OCI-LY3 (cell line): Measurements from ENCODE around the gene BCL10.

Source experiments
- EZH2phosphoT487 ChIP-seq: fragments of 200-600 bp; shearing (Covaris generic); IDR thresholded peaks from 2 replicates; pipeline ENCODE4 v1.6.1; 2018; ENCODE audit warnings: antibody characterized with exemption, mixed run types, low read depth
- TF ChIP-seq, protein P1 (sequence below): fragments of 200-600, 300-600 bp; sonication (generic); IDR thresholded peaks from 2 replicates; pipeline ENCODE4 v1.5.1; 2014; ENCODE audit warnings: antibody characterized with exemption, low read length, low read depth

DNA sequence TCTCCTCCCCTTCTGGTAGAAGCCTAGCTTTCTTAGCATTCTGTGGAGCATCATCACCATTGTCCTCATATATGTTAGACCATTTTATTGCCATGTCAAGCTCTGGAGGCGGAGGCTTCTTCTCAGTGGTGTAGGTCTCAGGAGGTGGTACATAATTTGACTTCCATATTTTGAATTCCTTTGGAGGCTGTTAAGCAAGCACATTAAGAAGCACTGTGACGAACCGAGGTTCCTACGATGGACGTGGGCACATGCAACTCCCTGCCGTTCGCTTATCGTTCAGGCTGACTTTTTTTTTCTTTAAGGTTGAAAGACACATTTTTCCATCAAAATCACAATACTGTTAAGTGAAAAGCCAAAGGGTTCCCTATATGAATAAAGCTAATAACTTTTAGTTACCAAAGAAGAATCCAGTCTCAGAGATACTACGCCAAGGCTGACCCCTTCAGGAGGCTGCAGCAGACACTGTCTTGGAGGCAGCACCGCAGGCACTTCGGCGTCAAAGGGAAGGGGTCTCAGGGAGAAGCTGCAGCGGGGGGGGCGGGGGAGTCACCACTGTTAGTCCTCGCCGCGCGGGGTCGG lies 17.8 kb downstream of the BCL10 start:
- TF ChIP-seq, protein P1, sequence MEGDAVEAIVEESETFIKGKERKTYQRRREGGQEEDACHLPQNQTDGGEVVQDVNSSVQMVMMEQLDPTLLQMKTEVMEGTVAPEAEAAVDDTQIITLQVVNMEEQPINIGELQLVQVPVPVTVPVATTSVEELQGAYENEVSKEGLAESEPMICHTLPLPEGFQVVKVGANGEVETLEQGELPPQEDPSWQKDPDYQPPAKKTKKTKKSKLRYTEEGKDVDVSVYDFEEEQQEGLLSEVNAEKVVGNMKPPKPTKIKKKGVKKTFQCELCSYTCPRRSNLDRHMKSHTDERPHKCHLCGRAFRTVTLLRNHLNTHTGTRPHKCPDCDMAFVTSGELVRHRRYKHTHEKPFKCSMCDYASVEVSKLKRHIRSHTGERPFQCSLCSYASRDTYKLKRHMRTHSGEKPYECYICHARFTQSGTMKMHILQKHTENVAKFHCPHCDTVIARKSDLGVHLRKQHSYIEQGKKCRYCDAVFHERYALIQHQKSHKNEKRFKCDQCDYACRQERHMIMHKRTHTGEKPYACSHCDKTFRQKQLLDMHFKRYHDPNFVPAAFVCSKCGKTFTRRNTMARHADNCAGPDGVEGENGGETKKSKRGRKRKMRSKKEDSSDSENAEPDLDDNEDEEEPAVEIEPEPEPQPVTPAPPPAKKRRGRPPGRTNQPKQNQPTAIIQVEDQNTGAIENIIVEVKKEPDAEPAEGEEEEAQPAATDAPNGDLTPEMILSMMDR = no peak
- TF ChIP-seq EZH2phosphoT487 = no peak
